NCI-H128 (cell line): ENCODE measurements around the gene UBL4B.
"Not testable (repeated sequence)": the region's sequence is repeated elsewhere in the genome, so short reads cannot be mapped to it uniquely, and the experiment has no call there.

Source experiments
- DNase-seq: peaks from one replicate; lab custom pipeline; 2025; ENCODE audit not compliant: unreplicated experiment; lab: John Stamatoyannopoulos, UW

Gene UBL4B, protein sequence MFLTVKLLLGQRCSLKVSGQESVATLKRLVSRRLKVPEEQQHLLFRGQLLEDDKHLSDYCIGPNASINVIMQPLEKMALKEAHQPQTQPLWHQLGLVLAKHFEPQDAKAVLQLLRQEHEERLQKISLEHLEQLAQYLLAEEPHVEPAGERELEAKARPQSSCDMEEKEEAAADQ

GRCh38 chr1:110112143-110112542 is at the start of gene UBL4B:
Gene UBL4B (plus strand): TSS chr1:110112443. CDS start chr1:110112535, 92 bp downstream.
- DNase-seq: no peak

GRCh38 chr1:110062612-110063011 is 49.6 kb upstream of the UBL4B start:
- DNase-seq: no peak

DNA sequence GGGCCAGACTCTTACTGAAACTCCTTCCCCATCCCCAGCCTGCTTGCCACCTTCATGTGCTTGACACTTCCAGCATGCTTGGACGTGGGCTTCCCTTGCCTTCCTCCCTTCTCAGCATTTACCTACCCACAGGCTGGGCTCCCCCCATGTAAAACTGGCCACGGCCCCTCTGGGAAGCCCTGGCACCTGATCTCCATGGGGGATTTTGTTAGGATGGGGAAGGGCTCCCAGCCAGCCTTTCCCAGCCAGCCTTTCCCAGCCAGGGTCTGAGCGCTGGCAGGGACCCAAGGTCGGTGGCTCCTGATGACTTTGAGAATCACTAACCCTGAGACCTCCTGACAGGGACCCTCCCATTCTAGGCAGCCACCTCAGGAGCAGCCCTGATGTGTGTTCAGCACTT is 48.5 kb upstream of the UBL4B start:
- DNase-seq: no peak

- DNase-seq: no peak
These were observed 47.5 kb upstream of the UBL4B start for GRCh38 chr1:110064576-110065337.

DNA sequence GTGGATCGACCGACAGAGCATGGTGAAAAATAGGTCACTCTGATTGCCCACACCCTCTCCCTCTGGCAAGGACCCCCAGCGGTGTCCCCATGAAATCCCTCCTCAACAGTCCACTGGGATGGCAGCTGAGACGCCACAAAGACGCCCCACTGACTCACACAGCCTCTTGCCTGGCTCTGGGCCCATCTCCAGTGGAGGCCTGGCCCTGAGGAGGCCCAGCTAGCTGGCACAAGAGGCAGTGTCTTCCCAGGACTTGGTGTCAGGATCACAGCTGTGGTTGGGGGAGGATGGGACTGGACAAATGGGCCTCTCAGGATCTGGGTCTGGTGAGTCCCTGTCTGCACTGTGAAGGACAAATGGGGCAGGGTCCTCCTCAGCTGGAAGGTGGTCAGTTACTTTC is 46.4 kb upstream of the UBL4B start:
- no peak for DNase-seq

DNA sequence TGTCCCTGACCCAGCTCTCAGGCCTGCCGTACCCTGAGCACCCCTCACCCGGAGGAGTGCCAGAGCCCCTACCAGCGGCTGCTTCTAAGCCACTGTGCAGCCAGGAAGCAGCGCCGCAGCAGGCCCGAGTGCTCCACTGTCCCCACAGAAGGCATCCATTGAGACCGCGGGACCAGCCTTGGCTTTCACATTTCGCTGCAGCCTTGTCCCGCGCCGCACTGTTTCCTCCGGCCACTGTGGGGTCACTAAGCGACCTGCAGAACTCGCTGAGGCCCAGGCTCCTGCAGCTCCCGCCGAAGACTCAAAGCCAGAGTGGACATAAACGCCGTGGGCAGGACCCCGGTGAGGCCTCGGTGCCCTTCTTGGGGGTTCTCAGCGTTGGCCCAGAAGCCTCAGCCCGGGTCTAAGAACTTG is 44.8 kb upstream of the UBL4B start:
- DNase-seq: no peak

- no peak for DNase-seq
These were observed 44.2 kb upstream of the UBL4B start for GRCh38 chr1:110067893-110068645.

GRCh38 chr1:110068646-110069403 is 43.4 kb upstream of the UBL4B start:
- no peak for DNase-seq

DNA sequence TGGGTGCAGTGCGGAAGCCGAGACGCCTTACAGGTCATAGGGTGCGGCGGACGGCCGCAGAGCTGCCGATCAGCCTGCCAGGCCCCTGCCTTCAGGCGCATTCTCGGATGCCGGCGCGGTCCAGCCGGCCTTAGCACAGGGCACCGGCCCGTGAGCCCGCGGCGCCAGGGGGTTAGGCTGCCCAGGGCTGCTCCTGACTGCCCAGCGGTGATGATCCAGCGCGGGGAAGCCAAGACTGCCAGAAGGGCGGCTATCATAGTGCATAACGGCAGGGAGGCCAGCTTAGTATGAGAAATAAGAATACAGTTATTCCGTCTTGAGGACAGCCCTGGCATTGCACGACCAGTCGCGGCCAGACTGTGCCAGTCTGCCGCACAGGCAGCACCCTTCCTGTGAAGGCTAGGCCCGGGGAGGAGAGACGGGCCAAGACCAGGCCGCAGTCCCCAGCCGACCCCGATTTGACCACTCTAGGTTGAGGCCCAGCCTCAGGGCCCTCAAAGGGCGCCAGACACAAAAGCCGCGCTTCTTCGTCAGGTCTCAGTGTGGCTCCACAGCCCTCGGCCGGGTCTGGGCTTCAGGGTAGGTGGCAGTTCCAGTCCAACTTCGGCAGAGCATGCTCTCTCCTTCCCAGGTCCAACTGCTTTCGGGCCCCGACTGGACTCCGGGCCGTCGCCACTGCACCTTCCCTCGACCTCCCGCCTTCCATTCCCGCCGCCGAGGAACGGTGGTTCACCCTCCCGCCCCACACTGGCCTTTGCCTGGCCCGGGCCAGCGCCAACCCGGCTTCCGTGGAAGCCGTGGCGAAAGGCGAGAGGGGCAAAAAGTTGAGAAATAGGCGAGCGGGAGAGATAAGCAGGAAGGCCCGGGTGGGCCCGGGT is 42.6 kb upstream of the UBL4B start:
- DNase-seq: no peak

GRCh38 chr1:110070282-110070669 is 42.0 kb upstream of the UBL4B start:
- DNase-seq: no peak

- no peak for DNase-seq
These were observed 41.5 kb upstream of the UBL4B start, which contains the start of gene ALX3 for GRCh38 chr1:110070671-110071242. Gene ALX3 (minus strand): TSS chr1:110070672. CDS start chr1:110070612, 60 bp downstream.

DNA sequence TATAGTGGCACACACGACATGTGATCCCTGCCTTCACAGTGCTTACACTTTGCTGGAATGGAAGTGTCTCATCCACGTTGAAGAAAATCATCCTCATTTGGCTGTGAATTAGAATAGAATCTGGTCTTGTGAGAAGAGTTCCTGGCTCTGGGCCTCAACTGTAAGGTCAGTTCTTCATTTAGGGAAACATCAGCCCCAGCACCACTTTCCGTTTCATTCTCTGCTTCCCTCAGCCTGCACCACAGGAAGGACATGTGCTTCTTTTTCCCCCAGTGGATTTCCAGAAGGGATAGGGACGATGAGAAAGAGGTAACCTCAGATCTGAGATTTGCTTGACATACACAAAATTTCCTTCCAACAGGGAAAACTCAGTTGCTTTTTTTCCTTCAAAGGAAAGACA is 38.1 kb upstream of the UBL4B start:
- no peak for DNase-seq

DNA sequence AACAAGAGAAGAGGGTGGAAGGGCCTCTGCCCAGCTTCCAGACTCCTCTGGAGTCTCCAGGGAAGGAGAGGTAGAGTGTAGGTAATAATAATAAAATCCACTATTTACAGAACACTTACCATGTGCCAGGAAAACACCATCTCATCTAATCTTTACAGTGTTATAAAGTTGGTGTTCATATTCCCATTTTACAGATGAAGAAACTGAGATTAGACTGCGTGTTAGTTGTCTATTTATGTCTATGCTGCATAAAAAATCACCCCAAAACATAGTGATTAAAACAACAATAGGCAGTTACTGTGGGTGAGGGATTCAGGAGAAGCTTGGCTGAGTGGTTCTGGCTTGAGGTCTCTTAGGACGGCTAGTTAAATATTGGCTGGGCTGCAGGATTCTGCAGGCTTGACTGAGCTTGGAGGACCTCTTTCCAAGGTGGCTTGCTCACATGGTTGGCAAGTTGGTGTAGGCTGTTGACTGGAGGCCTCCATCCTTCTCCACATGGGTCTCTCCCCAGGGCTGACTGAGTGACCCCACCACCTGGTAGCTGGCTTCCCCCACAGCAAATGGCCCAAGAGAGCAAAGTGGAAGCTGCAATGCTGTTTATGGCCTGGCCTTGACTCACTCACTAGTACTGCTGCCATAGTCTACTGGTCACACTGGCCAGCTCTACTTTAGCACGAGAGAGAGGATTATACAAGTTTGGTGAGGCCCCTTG is 35.3 kb upstream of the UBL4B start:
- no peak for DNase-seq

GRCh38 chr1:110079995-110080394 is 32.2 kb upstream of the UBL4B start:
- DNase-seq: not testable (repeated sequence)

GRCh38 chr1:110081061-110081460 is 31.2 kb upstream of the UBL4B start:
- no peak for DNase-seq

DNA sequence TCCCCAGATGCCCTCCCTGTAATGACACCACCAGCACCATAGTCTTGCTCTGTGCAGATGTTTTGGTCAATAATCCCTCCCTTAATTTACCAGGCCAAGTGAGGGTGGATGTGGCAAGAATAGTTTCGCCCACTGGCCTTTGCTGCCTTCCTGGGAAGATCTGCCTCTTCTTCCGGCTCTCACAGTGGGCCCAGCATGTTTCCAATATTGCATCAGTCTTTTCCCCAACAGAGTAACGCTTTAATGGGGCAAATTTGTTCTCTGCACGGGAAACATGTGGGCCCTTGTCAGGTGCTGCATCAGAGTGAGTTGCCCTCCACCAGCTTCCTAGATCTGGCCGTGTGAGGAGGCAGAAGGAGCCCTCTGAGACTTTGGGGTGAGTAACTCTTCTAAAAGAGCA is 29.8 kb upstream of the UBL4B start:
- no peak for DNase-seq

DNA sequence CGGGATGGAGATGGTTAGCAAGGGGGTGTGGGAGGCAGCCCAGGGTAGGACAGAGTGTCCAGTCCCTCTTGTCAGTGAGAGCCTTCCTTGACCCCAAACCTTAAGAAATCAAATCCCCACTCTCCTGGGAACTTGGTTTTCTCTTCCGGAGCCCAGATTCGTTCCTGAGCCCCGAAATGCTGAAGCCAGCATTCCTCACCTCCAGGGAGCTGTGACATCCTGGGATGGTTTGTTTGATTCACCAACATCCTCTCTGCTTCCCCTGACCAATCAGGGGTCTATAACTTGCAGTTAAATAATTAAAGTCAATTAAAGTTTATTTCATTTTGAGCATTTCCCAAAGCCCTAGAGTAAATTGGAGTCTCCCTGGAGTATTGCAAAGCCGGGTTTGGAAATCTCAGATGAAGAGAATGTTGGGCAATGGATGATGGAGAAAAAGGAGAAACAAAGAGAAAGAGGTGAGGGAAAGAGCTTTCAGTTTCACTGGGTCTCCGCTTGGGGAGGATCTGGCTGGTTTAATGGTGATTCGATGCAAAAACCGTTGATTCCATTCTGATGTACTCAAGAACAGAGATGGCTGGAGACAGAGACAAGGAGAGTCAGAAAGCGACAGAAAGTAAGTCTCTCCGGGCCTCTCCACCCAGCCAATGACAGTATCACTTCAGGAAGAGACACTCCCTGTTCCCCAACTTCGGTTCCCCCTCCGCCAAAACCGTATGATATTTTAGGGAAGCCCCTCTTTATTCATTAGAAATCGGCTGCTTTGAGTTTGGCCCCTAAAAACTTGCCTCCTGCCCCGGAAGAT is 29.0 kb upstream of the UBL4B start:
- DNase-seq: no peak

GRCh38 chr1:110083866-110084226 is 28.4 kb upstream of the UBL4B start:
- DNase-seq: no peak
